HL-60 (cell line): Measurements from ENCODE around the gene RBBP8NL.

Experiments used
- CTCF ChIP-seq: IDR thresholded peaks from one replicate; pipeline ENCODE4 v1.5.1; 2011; ENCODE audit warnings: low read length, control low read depth, inconsistent platforms; ENCODE audit not compliant: insufficient read depth
- GABPA ChIP-seq: IDR thresholded peaks from 2 replicates; pipeline ENCODE4 v1.6.1; 2012; ENCODE audit warnings: low read depth
- POLR2AphosphoS5 ChIP-seq: IDR thresholded peaks from 2 replicates; pipeline ENCODE4 v1.6.1; 2012; ENCODE audit warnings: low read depth
- REST ChIP-seq: IDR thresholded peaks from 2 replicates; pipeline ENCODE4 v1.6.1; 2012; ENCODE audit warnings: low read depth; ENCODE audit not compliant: insufficient replicate concordance
- SPI1 ChIP-seq: IDR thresholded peaks from 2 replicates; pipeline ENCODE4 v1.6.1; 2012; ENCODE audit warnings: low read depth, mild to moderate bottlenecking, borderline replicate concordance

- TF ChIP-seq CTCF, result no peak
- TF ChIP-seq POLR2AphosphoS5, result no peak
- TF ChIP-seq REST, result no peak
- no peak for TF ChIP-seq GABPA
- no peak for TF ChIP-seq SPI1
These were observed 51.0 kb downstream of the RBBP8NL start for GRCh38 chr20:62376112-62377063.
